ENCODE data around the gene SPANXN1.
"Not testable (repeated sequence)": the region's sequence is repeated elsewhere in the genome, so short reads cannot be mapped to it uniquely, and the experiment has no call there.

The SPANXN1 gene, protein sequence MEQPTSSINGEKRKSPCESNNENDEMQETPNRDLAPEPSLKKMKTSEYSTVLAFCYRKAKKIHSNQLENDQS

DNA sequence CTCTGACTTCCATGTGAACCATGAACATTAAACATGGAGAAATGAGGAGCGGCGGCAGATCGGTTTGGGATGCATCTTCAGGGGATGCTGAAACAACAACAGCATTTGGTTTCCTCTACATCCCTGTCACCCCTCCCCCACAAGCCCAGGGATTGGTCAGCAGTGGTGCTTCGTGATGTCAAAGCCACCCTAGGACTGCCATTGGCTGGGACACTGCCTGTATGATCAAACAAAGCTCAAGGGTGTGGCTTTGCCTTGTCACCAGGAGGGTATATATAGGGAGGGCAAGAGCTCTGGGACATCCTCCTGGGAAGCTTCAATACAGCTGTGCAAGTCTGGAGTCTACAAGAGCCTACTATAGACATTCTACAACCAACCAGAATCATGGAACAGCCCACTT is at the start of gene SPANXN1:
TSS of gene SPANXN1 (plus strand) at position 301 of the 400 bp plus-strand sequence. CDS start at position 385, 84 bp downstream.
- in situ Hi-C loops (cut with MboI; ENCODE audit: low pct_unique_long_range_greater_than_20kb, low sequenced_read_pairs) = not testable (repeated sequence)

DNA sequence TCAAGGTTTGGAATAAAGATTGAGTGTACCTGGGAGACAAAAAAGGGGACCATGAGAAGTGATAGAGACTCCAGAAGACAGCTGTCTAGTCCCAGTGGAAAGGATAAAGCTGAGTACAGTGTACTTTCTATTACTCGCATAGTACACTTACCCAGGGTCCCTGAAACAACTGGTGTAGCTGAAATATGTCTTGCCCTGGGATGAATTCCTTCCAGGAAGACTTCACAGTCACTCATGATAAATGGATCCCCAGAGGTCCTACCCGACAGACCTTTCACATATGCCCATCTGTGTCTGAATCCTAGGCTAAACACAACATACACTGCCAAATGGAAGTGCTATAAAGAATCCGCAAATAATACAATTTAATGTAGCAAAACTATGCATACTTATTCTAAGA is 48.2 kb upstream of the SPANXN1 start:
- in situ Hi-C loops (cut with MboI; ENCODE audit: low pct_unique_long_range_greater_than_20kb, low sequenced_read_pairs) = no loop called here
- no peak for DNase-seq

More for the DNA sequence above, at the start of gene SPANXN1:
- not testable (repeated sequence) for DNase-seq

DNA sequence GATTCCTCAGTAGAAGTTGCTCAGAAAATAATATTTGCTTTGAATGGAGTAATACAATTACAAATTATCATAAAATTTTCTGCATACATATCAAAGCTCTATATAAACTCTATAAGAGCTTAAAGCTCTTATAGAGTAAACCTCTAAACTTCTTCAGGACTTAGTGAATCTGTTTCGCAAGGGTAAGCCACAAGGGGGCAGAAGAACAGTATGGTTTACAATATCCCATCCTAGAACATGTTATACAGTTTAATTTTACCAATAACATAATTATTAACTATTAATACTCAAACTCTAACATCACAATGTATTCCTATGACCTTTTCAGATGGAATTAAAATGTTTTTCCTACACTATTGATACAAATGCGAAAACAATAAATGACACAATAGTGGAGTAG is 33.8 kb upstream of the SPANXN1 start:
- in situ Hi-C loops (cut with MboI; ENCODE audit: low pct_unique_long_range_greater_than_20kb, low sequenced_read_pairs) = no loop called here

DNA sequence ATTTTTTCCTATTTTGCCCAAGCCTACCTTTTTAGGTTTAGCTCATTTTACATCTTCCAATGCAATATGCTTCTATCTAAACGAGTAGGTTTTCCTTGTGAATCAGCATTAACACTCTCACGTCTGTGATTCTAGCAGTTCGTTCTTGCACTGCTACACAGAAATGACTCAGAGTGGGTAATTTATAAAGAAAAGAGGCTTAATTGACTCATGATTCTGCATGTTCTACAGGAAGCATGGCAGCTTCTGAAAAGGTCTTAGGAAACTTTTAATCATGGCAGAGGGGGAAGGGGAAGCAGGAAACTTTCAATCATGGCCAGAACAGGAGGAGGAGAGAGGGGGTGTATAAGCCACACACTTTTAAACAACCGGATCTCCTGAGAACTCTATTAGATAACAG is 44.9 kb downstream of the SPANXN1 start:
- DNase-seq = no peak
- in situ Hi-C loops (cut with MboI; ENCODE audit: low pct_unique_long_range_greater_than_20kb, low sequenced_read_pairs) = no loop called here

More for the DNA sequence above, 33.8 kb upstream of the SPANXN1 start:
- peak; percentile 11 for DNase-seq

Data from KBM-7 (cell line).